Measurements from ENCODE around the gene CEACAM18. TPM values are rescaled to one million over a fixed set of nuclear protein-coding genes. Genes with fewer than 3 reads are reported as not detected.

Gene CEACAM18
- polyA plus RNA-seq, 1 of the 3 experiments (the other 2 are of a cell fraction) = not detected

- TF ChIP-seq NRF1 (IDR thresholded peaks at IDR 0.05; ENCODE audit: low read depth, low read length) = no peak
- TF ChIP-seq NFIC (IDR thresholded peaks at IDR 0.05; ENCODE audit: borderline replicate concordance) = no peak
- TF ChIP-seq MXI1 (IDR thresholded peaks at IDR 0.05; ENCODE audit: low read depth, low read length) = no peak
- no peak for TF ChIP-seq ZBTB33 (IDR thresholded peaks at IDR 0.05; ENCODE audit: borderline replicate concordance, low read depth)
- TF ChIP-seq TEAD4 (IDR thresholded peaks at IDR 0.05; ENCODE audit: borderline replicate concordance, insufficient read depth) = no peak
- TF ChIP-seq JUND (IDR thresholded peaks at IDR 0.05) = no peak
Observed at GRCh38 chr19:51461723-51462161, 16.6 kb upstream of the CEACAM18 start (continued).

DNA sequence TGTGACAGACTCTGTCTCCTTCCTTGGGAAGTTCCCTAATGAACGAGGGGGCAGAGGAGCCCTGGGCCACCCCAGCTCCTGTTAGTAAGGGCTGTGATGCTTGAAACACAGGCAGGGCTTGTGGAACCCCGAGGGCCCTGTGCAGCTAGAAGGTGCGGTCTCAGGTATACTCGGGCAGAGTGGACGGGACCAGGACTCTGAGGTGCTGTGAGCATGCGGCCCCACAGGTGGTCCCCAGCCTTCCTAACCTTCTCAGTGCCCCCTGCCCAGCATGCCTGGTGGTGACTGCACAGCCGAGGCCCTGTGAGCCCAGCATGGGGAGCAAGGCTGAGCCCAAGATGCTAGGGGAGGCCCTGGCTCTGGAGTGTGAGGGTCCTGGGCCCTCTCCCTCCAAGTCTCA lies 16.1 kb upstream of the CEACAM18 start:
- Histone ChIP-seq H2AFZ (ENCODE audit: low read depth) (no peak overlapping the region), H3K36me3 (replicated peaks in 1 of 2; ENCODE audit: control insufficient read depth in 1 of 2, insufficient read depth in 2 of 2, low read length in 1 of 2) (no peaks in the 10 kb centered on the region), H4K20me1 (ENCODE audit: insufficient read depth) (no peaks in the 10 kb centered on the region), H3K27me3 (ENCODE audit: insufficient read depth) (peaks cover 38% of the 10 kb centered on the region), H3K4me2 (no peak overlapping the region), H3K79me2 (ENCODE audit: insufficient read depth) (no peaks in the 10 kb centered on the region), H3K9ac (no peak overlapping the region), H3K4me1 (ENCODE audit: control insufficient read depth in 1 of 2, insufficient read depth in 2 of 2, low read depth in 1 of 2, low read length in 1 of 2) (no peaks in the 10 kb centered on the region; a peak in 1 of 4 replicates), H3K9me3 (no peaks in the 10 kb centered on the region), H3F3A (replicated peaks; ENCODE audit: insufficient read depth) (no peaks in the 10 kb centered on the region), H3K27ac (ENCODE audit: low read depth in 2 of 2, low read length in 1 of 2) (no peak overlapping the region), H3K9me2 (no peaks in the 10 kb centered on the region), H3K4me3 (ENCODE audit: low read depth in 2 of 2, low read length in 1 of 2) (no peak overlapping the region)
- TF ChIP-seq USF1 (IDR thresholded peaks at IDR 0.05; ENCODE audit: borderline replicate concordance, low read depth) (no peak), FOSL2 (IDR thresholded peaks at IDR 0.05; ENCODE audit: borderline replicate concordance, low read depth) (no peak), ELF1 (IDR thresholded peaks at IDR 0.05) (no peak), FOXJ3 (CRISPR knock-in tag; IDR thresholded peaks at IDR 0.05) (no peak), TEAD4 (IDR thresholded peaks at IDR 0.05; ENCODE audit: borderline replicate concordance, insufficient read depth) (no peak), YY1 (IDR thresholded peaks at IDR 0.05; ENCODE audit: low read depth) (no peak), SIN3A (IDR thresholded peaks at IDR 0.05; ENCODE audit: borderline replicate concordance, low read depth, low read length) (no peak), TCF12 (IDR thresholded peaks at IDR 0.05) (no peak), TAF1 (IDR thresholded peaks at IDR 0.05; ENCODE audit: borderline replicate concordance, low read depth, low read length) (no peak)
- TF ChIP-seq, protein P1, sequence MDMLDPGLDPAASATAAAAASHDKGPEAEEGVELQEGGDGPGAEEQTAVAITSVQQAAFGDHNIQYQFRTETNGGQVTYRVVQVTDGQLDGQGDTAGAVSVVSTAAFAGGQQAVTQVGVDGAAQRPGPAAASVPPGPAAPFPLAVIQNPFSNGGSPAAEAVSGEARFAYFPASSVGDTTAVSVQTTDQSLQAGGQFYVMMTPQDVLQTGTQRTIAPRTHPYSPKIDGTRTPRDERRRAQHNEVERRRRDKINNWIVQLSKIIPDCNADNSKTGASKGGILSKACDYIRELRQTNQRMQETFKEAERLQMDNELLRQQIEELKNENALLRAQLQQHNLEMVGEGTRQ (IDR thresholded peaks at IDR 0.05; ENCODE audit: borderline replicate concordance, low read depth, low read length) = no peak
- no peak for DNase-seq
- ChIA-PET CTCF (interaction anchor here (0.9 to 7.0 kb wide), 5 partner anchors 9 to 195 kb away, joined by 3 to 37 read pairs (median 4); no protein-coding TSS in a partner anchor), POLR2A (no interaction called here)
- WGBS (ENCODE audit: low lambda C conversion rate) = 12% methylated on average over 5 of the region's 7 CpGs

Measured in SK-N-SH (cell line).